ENCODE results near the gene ZNF821. TPM values are rescaled to one million over a fixed set of nuclear protein-coding genes. Genes with fewer than 3 reads are reported as not detected.
"Not testable (repeated sequence)": the region's sequence is repeated elsewhere in the genome, so short reads cannot be mapped to it uniquely, and the experiment has no call there.

Gene ZNF821
- total RNA-seq, 1 experiment from 2014 or later = 5.4 TPM

DNA sequence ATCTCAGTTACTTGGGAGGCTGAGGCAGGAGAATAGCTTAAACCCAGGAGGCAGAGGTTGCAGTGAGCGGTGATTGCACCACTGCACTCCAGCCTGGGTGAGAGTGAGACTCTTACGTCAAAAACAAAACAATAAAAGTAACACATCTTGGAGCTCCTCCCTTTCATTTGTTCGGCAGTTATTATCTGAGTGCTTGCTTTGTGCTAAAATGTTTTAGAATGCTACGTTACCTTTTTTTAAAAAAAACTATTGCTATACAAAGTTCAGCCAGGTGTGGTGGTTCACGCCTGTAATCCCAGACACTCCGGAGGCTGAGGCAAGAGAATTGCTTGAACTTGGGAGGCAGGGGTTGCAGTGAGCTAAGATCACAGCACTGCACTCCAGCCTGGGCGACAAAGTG lies 27.1 kb upstream of the ZNF821 start:
- POLR2A ChIA-PET (ENCODE audit: unreplicated experiment) = no interaction called here
- H3K36me3 ChIP-seq (ENCODE audit: low read depth, low read length) = peaks cover 13% of the 10 kb centered on the region

DNA sequence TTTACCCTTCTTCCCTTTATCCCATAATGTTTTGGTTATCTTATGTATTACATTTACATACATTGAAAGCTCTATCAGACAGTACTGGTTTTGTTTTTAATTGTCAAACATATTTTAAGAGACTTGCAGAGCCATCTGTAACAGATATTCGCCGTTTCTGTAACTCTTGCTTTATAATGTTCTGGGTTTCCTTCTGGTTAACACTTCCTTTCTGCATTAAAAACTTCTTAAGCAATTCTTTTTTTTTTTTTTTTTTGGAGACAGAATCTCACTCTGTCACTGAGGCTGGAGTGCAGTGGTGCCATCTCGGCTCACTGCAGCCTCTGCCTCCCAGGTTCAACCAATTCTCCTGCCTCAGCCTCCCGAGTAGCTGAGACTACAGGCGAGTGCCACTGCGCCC lies 21.8 kb upstream of the ZNF821 start:
- H3F3A ChIP-seq (ENCODE audit: low read length, unreplicated experiment); CTCF ChIA-PET; H3K27me3 ChIP-seq (ENCODE audit: low read length); DNase-seq; H3K4me1 ChIP-seq (ENCODE audit: insufficient read depth, low read length); H3K9ac ChIP-seq (ENCODE audit: low read length); ATAC-seq; H3K9me3 ChIP-seq (ENCODE audit: low read length); H3K27ac ChIP-seq (ENCODE audit: low read length); POLR2A ChIA-PET (ENCODE audit: unreplicated experiment); H3K36me3 ChIP-seq (ENCODE audit: low read depth, low read length); intact Hi-C loops (cut with micrococcal nuclease); H3K9me2 ChIP-seq (replicated peaks; ENCODE audit: low read length); BruUV-seq (replicated peaks); H3K4me2 ChIP-seq (ENCODE audit: low read length); H3K4me3 ChIP-seq (ENCODE audit: low read length); H2AFZ ChIP-seq (ENCODE audit: low read length): not testable (repeated sequence)
- Histone ChIP-seq H4K20me1 (ENCODE audit: low read length) (peaks cover 43% of the 10 kb centered on the region), H3K79me2 (ENCODE audit: low read length) (peaks cover 100% of the 10 kb centered on the region)

More for the DNA sequence above, 27.1 kb upstream of the ZNF821 start:
- H3K9me3 ChIP-seq (ENCODE audit: low read length) = no peaks in the 10 kb centered on the region
- peaks cover 100% of the 10 kb centered on the region for H3K79me2 ChIP-seq (ENCODE audit: low read length)
- no peaks in the 10 kb centered on the region for H3F3A ChIP-seq (ENCODE audit: low read length, unreplicated experiment)
- H3K27ac ChIP-seq (ENCODE audit: low read length) = no peak overlapping the region
- no peak for DNase-seq
- intact Hi-C loops (cut with micrococcal nuclease) = no loop called here
- TF ChIP-seq EZH2phosphoT487 (IDR thresholded peaks at IDR 0.05; ENCODE audit: borderline replicate concordance, low read length) (no peak), EZH2 (IDR thresholded peaks at IDR 0.05; ENCODE audit: low read length, unreplicated experiment) (no peak)
- TF ChIP-seq, protein P1, sequence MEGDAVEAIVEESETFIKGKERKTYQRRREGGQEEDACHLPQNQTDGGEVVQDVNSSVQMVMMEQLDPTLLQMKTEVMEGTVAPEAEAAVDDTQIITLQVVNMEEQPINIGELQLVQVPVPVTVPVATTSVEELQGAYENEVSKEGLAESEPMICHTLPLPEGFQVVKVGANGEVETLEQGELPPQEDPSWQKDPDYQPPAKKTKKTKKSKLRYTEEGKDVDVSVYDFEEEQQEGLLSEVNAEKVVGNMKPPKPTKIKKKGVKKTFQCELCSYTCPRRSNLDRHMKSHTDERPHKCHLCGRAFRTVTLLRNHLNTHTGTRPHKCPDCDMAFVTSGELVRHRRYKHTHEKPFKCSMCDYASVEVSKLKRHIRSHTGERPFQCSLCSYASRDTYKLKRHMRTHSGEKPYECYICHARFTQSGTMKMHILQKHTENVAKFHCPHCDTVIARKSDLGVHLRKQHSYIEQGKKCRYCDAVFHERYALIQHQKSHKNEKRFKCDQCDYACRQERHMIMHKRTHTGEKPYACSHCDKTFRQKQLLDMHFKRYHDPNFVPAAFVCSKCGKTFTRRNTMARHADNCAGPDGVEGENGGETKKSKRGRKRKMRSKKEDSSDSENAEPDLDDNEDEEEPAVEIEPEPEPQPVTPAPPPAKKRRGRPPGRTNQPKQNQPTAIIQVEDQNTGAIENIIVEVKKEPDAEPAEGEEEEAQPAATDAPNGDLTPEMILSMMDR (conservative IDR thresholded peaks at IDR 0.05; ENCODE audit: low read depth, low read length) = no peak
- no peak overlapping the region for H2AFZ ChIP-seq (ENCODE audit: low read length)
- H3K4me1 ChIP-seq (ENCODE audit: insufficient read depth, low read length) = no peaks in the 10 kb centered on the region
- H3K9ac ChIP-seq (ENCODE audit: low read length) = no peak overlapping the region
- no peak overlapping the region for H3K4me3 ChIP-seq (ENCODE audit: low read length)
- no TSS peak for BruUV-seq (replicated peaks)
- no peaks in the 10 kb centered on the region for H3K27me3 ChIP-seq (ENCODE audit: low read length)
- ATAC-seq = no peak
- CTCF ChIA-PET = no interaction called here
- peaks cover 43% of the 10 kb centered on the region for H4K20me1 ChIP-seq (ENCODE audit: low read length)
- no peak overlapping the region for H3K4me2 ChIP-seq (ENCODE audit: low read length)
- H3K9me2 ChIP-seq (replicated peaks; ENCODE audit: low read length) = no peaks in the 10 kb centered on the region

DNA sequence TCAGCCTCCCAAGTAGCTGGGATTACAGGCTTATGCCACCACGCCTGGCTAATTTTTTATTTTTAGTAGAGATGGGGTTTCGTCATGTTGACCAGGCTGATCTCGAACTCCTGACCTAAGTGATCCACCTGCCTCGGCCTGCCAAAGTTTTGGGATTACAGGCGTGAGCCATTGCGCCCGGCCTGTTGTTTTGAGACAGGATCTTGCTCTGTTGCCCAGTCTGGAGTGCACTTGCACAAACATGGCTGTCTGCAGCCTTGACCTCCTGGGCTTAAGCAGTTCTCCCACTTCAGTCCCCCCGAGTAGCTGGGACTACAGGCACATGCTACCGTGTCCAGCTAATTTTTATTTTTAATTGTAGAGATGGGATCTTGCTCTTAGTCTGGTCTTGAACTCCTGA lies 20.3 kb upstream of the ZNF821 start:
- no TSS peak for BruUV-seq (replicated peaks)
- Histone ChIP-seq H3K27me3 (ENCODE audit: low read length) (no peaks in the 10 kb centered on the region), H3K4me1 (ENCODE audit: insufficient read depth, low read length) (no peaks in the 10 kb centered on the region), H3K4me2 (ENCODE audit: low read length) (no peak overlapping the region), H3K9me2 (replicated peaks; ENCODE audit: low read length) (no peaks in the 10 kb centered on the region), H3K79me2 (ENCODE audit: low read length) (peaks cover 100% of the 10 kb centered on the region), H4K20me1 (ENCODE audit: low read length) (peaks cover 41% of the 10 kb centered on the region), H3K36me3 (ENCODE audit: low read depth, low read length) (no peaks in the 10 kb centered on the region), H2AFZ (ENCODE audit: low read length) (no peak overlapping the region), H3K9me3 (ENCODE audit: low read length) (no peaks in the 10 kb centered on the region), H3K4me3 (ENCODE audit: low read length) (no peak overlapping the region), H3K27ac (ENCODE audit: low read length) (no peak overlapping the region), H3K9ac (ENCODE audit: low read length) (no peak overlapping the region), H3F3A (ENCODE audit: low read length, unreplicated experiment) (no peaks in the 10 kb centered on the region)
- POLR2A ChIA-PET (ENCODE audit: unreplicated experiment) = interaction anchor here (0.6 kb wide), 1 partner anchor 14 kb away, joined by 7 read pairs; no protein-coding TSS in a partner anchor
- intact Hi-C loops (cut with micrococcal nuclease) = no loop called here
- CTCF ChIA-PET = no interaction called here
- ATAC-seq (no peak), DNase-seq (no peak)
- TF ChIP-seq, protein P1 (conservative IDR thresholded peaks at IDR 0.05; ENCODE audit: low read depth, low read length) = no peak
